Stimulated activated CD4-positive, alpha-beta T cell treated with anti-CD3 and anti-CD28 coated beads, Interleukin-1b, Interleukin-23, amount 100 ng/mL, for 48 hours (primary cell): ENCODE data around the gene RRAS2.

Source experiments
- DNase-seq: peaks from one replicate; pipeline ENCODE4 v3.0.0-alpha.2; 2020

RRAS2 gene

GRCh38 chr11:14335712-14336111 is 23.3 kb downstream of the RRAS2 start:
- no peak for DNase-seq

GRCh38 chr11:14334893-14335292 is 24.1 kb downstream of the RRAS2 start:
- DNase-seq: no peak

- DNase-seq: no peak
Observed at GRCh38 chr11:14334192-14334591, 24.8 kb downstream of the RRAS2 start.

GRCh38 chr11:14331476-14332136 is 27.4 kb downstream of the RRAS2 start:
- DNase-seq: no peak

- DNase-seq: no peak
Observed at GRCh38 chr11:14330881-14331280, 28.1 kb downstream of the RRAS2 start.

- DNase-seq: no peak
Observed at GRCh38 chr11:14329702-14330101, 29.3 kb downstream of the RRAS2 start.

- DNase-seq: no peak
Observed at GRCh38 chr11:14327116-14327515, 31.9 kb downstream of the RRAS2 start.

GRCh38 chr11:14323118-14323676 is 35.8 kb downstream of the RRAS2 start:
- no peak for DNase-seq

- no peak for DNase-seq
Observed at GRCh38 chr11:14322510-14322909, 36.5 kb downstream of the RRAS2 start.

- DNase-seq: no peak
Observed at GRCh38 chr11:14320020-14320419, 39.0 kb downstream of the RRAS2 start.

- no peak for DNase-seq
Observed at GRCh38 chr11:14318581-14318981, 40.4 kb downstream of the RRAS2 start.

- no peak for DNase-seq
Observed at GRCh38 chr11:14317659-14318325, 41.2 kb downstream of the RRAS2 start.

GRCh38 chr11:14315130-14315529 is 43.9 kb downstream of the RRAS2 start:
- DNase-seq: no peak

- DNase-seq: no peak
Observed at GRCh38 chr11:14314127-14314526, 44.9 kb downstream of the RRAS2 start.

- DNase-seq: no peak
Observed at GRCh38 chr11:14312736-14313438, 46.1 kb downstream of the RRAS2 start.

GRCh38 chr11:14310679-14311078 is 48.3 kb downstream of the RRAS2 start:
- no peak for DNase-seq

GRCh38 chr11:14309425-14310192 is 49.4 kb downstream of the RRAS2 start:
- DNase-seq: no peak

- no peak for DNase-seq
Observed at GRCh38 chr11:14308897-14309387, 50.0 kb downstream of the RRAS2 start.

- no peak for DNase-seq
Observed at GRCh38 chr11:14308114-14308896, 50.7 kb downstream of the RRAS2 start.

GRCh38 chr11:14306481-14306880 is 52.5 kb downstream of the RRAS2 start:
- no peak for DNase-seq

GRCh38 chr11:14305649-14306048 is 53.3 kb downstream of the RRAS2 start:
- DNase-seq: no peak

- DNase-seq: no peak
Observed at GRCh38 chr11:14304601-14305000, 54.4 kb downstream of the RRAS2 start.
